ENCODE data around the gene CEACAM7.

- TF ChIP-seq CTCF (IDR thresholded peaks at IDR 0.05) (no peak), POLR2A (IDR thresholded peaks at IDR 0.05) (no peak)
Measured at GRCh38 chr19:41670755-41671154, 17.3 kb downstream of the CEACAM7 start.
